GM12873 (cell line): Measurements from ENCODE around the gene GSTCD.

Experiments
- CTCF ChIP-seq: IDR thresholded peaks from 2 replicates; pipeline ENCODE4 v1.5.1; 2012; ENCODE audit warnings: low read depth, mild to moderate bottlenecking, moderate library complexity, low read length, control low read depth; ENCODE audit not compliant: insufficient read depth; ENCODE audit errors: missing control alignments

The GSTCD gene

GRCh38 chr4:105767579-105767978 is 59.0 kb downstream of the GSTCD start:
- TF ChIP-seq CTCF, result no peak

GRCh38 chr4:105780176-105780575 is 71.6 kb downstream of the GSTCD start:
- no peak for TF ChIP-seq CTCF

GRCh38 chr4:105784761-105785160 is 76.2 kb downstream of the GSTCD start:
- no peak for TF ChIP-seq CTCF

GRCh38 chr4:105785792-105786191 is 77.2 kb downstream of the GSTCD start:
- no peak for TF ChIP-seq CTCF

- TF ChIP-seq CTCF, result no peak
Observed at GRCh38 chr4:105786748-105787147, 78.2 kb downstream of the GSTCD start.

- no peak for TF ChIP-seq CTCF
Observed at GRCh38 chr4:105797225-105797624, 88.6 kb downstream of the GSTCD start.

GRCh38 chr4:105805501-105806120 is 97.0 kb downstream of the GSTCD start:
- no peak for TF ChIP-seq CTCF

GRCh38 chr4:105807496-105807895 is 98.9 kb downstream of the GSTCD start:
- TF ChIP-seq CTCF, result no peak
